SK-N-MC (cell line): ENCODE measurements around the gene PSMG4.

Experiments
- EZH2 ChIP-seq: fragments of 200-600 bp; sonication (generic); IDR thresholded peaks from one replicate; pipeline ENCODE4 v1.6.1; 2017; ENCODE audit warnings: antibody characterized with exemption
- POLR2AphosphoS5 ChIP-seq: IDR thresholded peaks from 2 replicates; pipeline ENCODE4 v1.6.1; 2012; ENCODE audit warnings: mild to moderate bottlenecking, low read depth, low read length, borderline replicate concordance

DNA sequence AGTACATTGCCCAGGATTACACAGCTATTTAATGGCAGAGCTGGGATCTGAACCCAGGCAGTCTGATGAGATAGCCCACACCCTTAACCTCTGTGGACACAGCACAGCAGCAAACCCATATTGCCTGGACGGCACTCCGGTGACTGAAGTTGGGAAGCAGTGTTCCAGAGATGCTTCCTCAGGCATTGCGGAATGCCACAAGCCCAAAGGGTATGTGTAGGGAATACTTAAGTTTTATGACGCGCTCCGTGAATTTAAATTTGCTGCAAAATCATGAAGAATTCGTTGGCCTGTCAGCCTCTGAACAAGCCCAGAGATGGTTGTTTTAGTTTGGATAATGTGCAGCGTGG lies 46.4 kb downstream of the PSMG4 start:
- TF ChIP-seq EZH2 (no peak), POLR2AphosphoS5 (no peak)
